Ecto neural progenitor cell (in vitro differentiated cells): ENCODE data around the gene CCDC77.
"Not testable (repeated sequence)": the region's sequence is repeated elsewhere in the genome, so short reads cannot be mapped to it uniquely, and the experiment has no call there.

Experiments
- DNase-seq: peaks from one replicate; pipeline ENCODE4 v3.0.0-alpha.2; 2018; ENCODE audit warnings: low spot score

CCDC77 gene

GRCh38 chr12:401235-402028 is at the start of gene CCDC77:
Gene CCDC77, plus strand, starts transcription at chr12:401644. Its CDS starts 7,740 bp downstream, at chr12:409384.
- peak; percentile 98 for DNase-seq

GRCh38 chr12:356276-356988 is 45.0 kb upstream of the CCDC77 start:
- no peak for DNase-seq

DNA sequence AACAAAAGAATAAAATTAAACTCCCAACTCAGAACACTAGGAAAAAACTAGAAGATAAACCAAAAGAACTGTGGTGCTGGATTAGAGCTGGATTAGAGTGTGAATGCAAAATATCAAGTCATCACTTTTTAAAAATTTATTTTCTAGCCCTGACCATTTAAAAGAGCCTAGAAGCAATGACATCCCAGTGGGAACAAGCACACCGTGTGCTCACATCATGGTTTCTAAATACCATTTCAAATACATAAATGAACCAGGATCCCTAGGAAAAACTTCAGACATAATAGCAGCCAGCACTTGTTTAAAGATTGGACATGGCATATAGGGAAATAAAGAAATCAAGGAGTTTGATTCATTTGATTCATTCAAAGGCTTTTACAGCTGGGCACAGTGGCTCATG is 42.4 kb upstream of the CCDC77 start:
- no peak for DNase-seq

DNA sequence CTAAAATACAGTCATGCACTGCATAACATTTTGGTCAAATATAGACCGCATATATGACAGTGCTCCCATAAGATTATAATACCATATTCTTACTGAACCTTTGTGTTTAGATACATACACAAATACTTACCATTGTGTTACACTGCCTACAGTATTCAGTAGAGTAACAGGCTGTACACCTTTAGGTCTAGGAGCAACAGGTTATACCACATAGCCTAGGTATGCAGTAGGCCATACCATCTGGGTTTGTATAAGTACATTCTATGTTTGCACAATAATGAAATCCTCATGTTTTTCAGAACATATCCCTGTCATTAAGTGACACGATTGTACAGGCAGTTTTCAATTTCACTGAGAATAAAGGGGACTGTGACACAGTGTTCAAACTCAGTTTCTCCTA is 34.6 kb upstream of the CCDC77 start:
- no peak for DNase-seq

GRCh38 chr12:367972-368371 is 33.5 kb upstream of the CCDC77 start:
- no peak for DNase-seq

DNA sequence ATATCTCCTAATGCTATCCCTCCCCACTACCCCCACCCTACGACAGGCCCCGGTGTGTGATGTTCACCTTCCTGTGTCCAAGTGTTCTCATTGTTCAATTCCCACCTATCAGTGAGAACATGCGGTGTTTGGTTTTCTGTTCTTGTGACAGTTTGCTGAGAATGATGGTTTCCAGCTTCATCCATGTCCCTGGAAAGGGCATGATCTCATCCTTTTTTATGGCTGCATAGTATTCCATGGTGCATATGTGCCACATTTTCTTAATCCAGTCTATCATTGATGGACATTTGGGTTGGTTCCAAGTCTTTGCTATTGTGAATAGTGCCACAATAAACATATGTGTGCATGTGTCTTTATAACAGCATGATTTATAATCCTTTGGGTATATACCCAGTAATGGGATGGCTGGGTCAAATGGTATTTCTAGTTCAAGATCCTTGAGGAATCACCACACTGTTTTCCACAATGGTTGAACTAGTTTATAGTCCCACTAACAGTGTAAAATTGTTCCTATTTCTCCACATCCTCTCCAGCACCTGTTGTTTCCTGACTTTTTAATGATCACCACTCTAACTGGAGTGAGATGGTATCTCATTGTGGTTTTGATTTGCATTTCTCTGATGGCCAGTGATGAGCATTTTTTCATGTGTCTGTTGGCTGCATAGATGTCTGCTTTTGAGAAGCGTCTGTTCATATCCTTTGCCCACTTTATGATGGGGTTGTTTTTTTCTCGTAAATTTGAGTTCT is 30.5 kb upstream of the CCDC77 start:
- not testable (repeated sequence) for DNase-seq

- DNase-seq, result no peak
Measured at GRCh38 chr12:386651-387050, 14.8 kb upstream of the CCDC77 start.

DNA sequence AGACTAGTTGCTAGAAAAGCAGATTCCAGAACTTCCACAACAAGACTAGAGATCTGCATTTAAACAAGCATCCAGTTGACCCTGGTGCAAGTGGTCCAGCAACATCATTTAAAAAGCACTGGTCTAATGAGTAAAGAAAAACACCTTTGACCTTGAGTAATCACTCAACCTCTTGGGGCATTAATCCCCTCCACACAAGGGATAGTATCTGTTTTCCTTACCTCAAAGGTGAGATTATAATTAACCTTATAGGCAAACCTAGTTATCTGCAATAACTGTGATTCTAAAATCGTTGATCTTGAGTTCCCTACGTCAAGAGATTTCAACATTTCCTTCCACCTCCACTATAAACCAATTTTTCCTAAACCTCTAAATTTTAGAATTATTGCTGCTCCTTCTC is 13.4 kb upstream of the CCDC77 start:
- no peak for DNase-seq

DNA sequence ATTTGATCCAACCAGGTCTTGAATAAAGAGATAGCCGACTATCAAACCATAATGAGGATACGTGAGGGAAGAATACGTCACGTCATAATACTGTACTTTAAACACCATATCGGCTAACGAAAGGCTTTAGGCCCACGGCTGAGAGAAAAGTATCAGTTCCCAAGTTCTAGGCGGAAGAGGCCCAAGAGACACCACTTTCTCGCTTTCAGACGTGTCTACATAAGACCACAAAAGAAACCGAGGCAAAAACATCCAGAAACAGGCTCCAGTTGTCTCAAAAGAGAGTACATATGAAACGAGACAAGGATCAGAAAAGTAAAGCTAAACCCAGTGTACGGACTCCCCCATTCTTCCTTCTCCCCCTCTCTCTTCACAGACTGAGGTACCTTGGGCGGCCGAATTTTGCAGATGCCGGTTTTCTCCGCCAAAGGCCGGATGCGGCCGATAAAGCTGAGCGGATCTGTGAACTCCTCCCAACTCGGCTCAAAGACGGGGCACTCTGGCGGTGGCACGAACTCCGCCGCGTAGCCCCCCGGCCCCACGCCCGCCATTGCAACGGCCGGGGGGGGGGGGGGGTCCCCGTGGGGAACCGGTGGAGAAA is 12.8 kb upstream of the CCDC77 start:
- no peak for DNase-seq

DNA sequence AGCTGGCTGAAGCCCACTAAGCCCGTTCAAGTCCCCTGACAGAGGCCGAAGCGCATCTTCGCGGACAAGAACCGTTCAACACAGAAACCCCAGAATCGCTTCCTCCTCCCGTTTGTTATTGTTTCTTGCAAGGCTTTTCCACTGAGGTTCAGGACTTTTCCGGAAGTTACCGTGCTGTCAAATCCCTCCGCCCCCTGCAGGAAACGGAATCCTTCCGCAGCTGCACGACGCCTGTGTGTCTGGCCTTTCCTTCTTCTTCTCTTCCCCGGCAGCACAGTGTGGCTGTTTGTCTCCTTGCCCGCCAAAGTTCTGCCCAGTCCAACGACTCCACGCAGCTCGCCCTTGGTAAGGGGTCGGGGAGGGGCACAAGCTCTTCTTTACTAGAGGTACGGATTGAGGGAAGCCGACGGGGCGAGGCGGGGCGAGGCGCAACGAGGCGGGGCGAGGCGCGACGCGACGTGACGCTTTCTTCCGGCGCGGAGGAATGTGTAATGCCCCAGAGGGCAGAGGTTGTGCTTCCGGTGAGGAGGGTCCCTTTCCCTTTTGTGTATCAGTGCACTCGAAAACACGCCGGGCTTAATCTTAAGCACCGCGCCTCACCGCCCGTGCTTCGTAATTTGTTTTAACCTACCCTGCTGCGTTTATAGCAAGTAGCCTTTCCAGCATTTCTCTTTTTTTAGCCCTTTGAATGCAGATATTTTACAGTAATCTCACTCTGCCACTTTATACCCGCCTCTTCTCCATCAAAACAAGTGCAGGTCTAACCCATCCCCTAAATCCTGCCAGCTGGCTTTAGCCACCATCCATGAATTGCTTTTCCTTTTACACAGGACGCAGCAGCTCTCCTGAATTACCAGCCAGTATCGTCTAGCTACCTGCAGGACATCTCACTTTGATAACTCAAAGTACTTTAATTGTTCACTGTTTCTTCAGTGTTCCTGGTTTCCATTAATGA is 12.0 kb upstream of the CCDC77 start, which contains the start of gene KDM5A:
TSS of gene KDM5A (minus strand) at position 179 of the 955 bp plus-strand sequence. CDS start 229 bp downstream, outside the sequence.
- DNase-seq, result peak; percentile 98

DNA sequence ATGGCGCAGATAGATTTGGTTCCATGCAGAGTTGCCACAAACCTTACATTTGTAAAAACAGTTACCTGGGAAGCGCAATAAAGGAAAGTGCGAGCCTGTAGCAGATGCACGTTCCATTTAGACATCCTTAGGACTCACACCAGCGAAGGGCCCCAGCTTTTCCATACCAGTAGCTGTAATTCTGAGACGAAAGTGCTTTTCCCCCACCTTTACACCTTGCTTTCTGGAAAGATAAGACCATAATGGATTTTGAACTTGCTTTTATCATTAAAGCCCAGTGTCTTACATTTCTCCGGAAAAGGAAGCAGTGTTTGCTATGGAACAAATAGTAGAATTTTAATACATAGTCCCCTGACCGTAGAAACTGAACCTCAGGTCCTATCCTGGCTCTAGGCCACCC is 616 bp upstream of the CCDC77 start:
- DNase-seq, result peak; percentile 14

GRCh38 chr12:402029-402389 is 565 bp downstream of the CCDC77 start:
- DNase-seq, result peak; percentile 49

DNA sequence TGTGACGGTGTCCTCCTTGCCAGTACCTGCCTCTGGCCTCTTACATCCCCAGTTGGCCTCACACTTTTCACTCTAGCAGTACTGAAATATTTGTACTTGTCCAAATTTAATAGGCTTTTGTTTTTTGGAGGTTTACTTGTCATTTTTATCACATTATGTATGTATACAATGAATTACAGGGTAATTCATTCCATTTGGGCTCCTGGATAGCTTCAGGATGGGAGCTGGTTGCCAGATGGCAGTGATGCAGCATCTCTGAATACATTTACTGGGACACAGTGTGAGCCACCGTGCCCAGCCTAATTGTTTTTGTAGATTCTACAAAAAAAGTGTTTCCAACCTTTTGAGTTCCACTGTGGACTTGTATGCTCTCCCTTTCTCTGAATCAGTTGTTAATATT is 13.4 kb downstream of the CCDC77 start:
- DNase-seq, result peak; percentile 17

- no peak for DNase-seq
Measured at GRCh38 chr12:418432-418831, 17.0 kb downstream of the CCDC77 start.

- DNase-seq, result no peak
Measured at GRCh38 chr12:422526-422925, 21.1 kb downstream of the CCDC77 start.

DNA sequence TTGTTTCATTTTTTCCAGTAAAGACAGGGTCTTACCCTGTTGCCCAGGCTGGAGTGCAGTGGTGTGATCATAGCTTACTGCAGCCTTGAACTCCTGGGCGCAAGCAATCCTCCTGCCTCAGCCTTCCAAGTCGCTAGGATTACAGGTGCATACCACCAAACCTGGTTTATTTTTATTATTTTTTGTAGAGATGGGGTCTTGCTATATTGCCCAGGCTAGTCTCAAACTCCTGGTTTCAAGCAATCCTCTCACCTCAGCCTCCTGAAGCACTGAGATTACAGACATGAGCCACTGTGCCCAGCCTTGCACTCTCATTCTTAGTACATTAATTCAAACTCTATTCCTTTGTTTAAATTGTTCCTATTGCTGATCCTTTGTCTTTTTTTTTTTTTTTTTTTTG is 34.3 kb downstream of the CCDC77 start:
- not testable (repeated sequence) for DNase-seq

DNA sequence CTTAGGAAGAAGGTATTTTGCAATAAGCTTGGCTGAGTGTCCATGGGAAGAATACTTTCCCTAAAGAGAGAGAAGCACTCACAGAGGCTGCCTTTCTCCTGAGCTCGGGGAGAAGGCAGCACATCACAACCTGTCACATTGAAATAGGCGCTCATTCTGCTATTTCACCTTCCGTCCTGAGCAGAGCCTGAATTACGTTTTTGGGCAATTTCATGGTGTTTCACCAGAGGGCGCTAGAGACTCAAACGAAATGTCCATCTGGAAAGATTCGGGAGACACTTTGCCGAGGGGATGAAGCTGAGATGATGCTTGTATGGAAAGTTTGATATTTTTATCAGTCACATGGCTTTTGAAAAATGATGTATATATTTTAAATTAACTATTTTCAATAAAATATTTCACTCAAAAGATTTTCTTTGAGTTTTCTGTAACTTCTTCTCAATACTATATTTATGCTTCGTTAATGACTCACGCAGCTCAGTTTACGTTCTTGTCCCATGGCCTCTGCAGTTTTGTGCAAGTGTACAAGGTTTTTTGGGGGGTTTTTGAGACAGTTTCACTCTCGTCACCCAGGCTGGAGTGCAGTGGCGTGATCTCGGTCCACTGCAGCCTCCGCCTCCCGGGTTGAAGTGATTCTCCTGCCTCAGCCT is 40.9 kb downstream of the CCDC77 start:
- peak; percentile 75 for DNase-seq

DNA sequence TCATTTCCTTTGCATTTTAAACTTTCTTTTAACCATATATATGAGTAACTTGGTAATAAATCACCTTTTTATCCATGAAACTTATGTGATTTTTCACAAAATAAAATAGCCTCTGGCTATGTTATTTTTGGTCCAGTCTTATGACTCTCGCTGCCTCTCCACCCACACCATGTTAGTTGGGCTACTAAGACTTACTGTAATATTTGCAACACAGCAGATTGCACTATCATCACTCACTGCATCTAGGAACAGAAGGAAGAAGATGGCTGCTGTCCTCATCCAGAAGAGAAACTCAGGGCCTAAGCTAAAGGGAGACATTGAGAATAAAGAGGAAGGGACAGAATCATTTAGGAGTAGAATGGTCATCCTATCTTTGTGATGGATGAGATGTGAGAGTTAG is 45.7 kb downstream of the CCDC77 start:
- DNase-seq, result no peak

GRCh38 chr12:449203-449602 is 47.8 kb downstream of the CCDC77 start:
- DNase-seq, result no peak

GRCh38 chr12:450438-450837 is 49.0 kb downstream of the CCDC77 start:
- DNase-seq, result no peak
